ENCODE measurements around the gene TMEM196.
"Not testable (repeated sequence)": the region's sequence is repeated elsewhere in the genome, so short reads cannot be mapped to it uniquely, and the experiment has no call there.

The TMEM196 gene

GRCh38 chr7:19690736-19691135, 82.7 kb downstream of the TMEM196 start:
- no peaks in the 10 kb centered on the region for H3K4me1 ChIP-seq (ENCODE audit: low read depth, poor library complexity, severe bottlenecking)
- H2AFZ ChIP-seq (ENCODE audit: low read depth): no peak overlapping the region
- H3K4me3 ChIP-seq (IDR thresholded peaks at IDR 0.05; ENCODE audit: insufficient read depth, low read depth, low read length): no peak overlapping the region
- H3K27me3 ChIP-seq (ENCODE audit: insufficient read depth, low read depth): no peaks in the 10 kb centered on the region
- no peak overlapping the region for H3K9ac ChIP-seq
- no peak overlapping the region for H3K4me2 ChIP-seq
- no peak overlapping the region for H3K27ac ChIP-seq
- no peak for TF ChIP-seq CTCF (conservative IDR thresholded peaks at IDR 0.05; ENCODE audit: low read depth, low read length)
- no peaks in the 10 kb centered on the region for H4K20me1 ChIP-seq (ENCODE audit: insufficient read depth)
- H3K36me3 ChIP-seq (ENCODE audit: insufficient read depth): no peaks in the 10 kb centered on the region; the same call in 1 of the 2 replicates
- H3K79me2 ChIP-seq (ENCODE audit: insufficient read depth, low read depth): no peaks in the 10 kb centered on the region

GRCh38 chr7:19689130-19689529, 84.3 kb downstream of the TMEM196 start:
- H3K4me2 ChIP-seq; H3K36me3 ChIP-seq (ENCODE audit: insufficient read depth); H2AFZ ChIP-seq (ENCODE audit: low read depth); H3K9ac ChIP-seq; H3K79me2 ChIP-seq (ENCODE audit: insufficient read depth, low read depth); H3K27me3 ChIP-seq (ENCODE audit: insufficient read depth, low read depth); H3K27ac ChIP-seq; H3K4me1 ChIP-seq (ENCODE audit: low read depth, poor library complexity, severe bottlenecking); H4K20me1 ChIP-seq (ENCODE audit: insufficient read depth); H3K4me3 ChIP-seq (IDR thresholded peaks at IDR 0.05; ENCODE audit: insufficient read depth, low read depth, low read length): not testable (repeated sequence)

GRCh38 chr7:19681596-19681995, 91.8 kb downstream of the TMEM196 start:
- Histone ChIP-seq H3K4me1 (ENCODE audit: low read depth, poor library complexity, severe bottlenecking) (peaks cover 22% of the 10 kb centered on the region), H3K9ac (no peak overlapping the region), H4K20me1 (ENCODE audit: insufficient read depth) (no peaks in the 10 kb centered on the region), H3K4me3 (IDR thresholded peaks at IDR 0.05; ENCODE audit: insufficient read depth, low read depth, low read length) (no peak overlapping the region), H3K27me3 (ENCODE audit: insufficient read depth, low read depth) (no peaks in the 10 kb centered on the region), H2AFZ (ENCODE audit: low read depth) (no peak overlapping the region), H3K4me2 (no peak overlapping the region), H3K27ac (no peak overlapping the region), H3K79me2 (ENCODE audit: insufficient read depth, low read depth) (no peaks in the 10 kb centered on the region), H3K36me3 (ENCODE audit: insufficient read depth) (no peaks in the 10 kb centered on the region)
- TF ChIP-seq CTCF (conservative IDR thresholded peaks at IDR 0.05; ENCODE audit: low read depth, low read length): no peak

- no peaks in the 10 kb centered on the region for H3K36me3 ChIP-seq (ENCODE audit: insufficient read depth)
- no peak overlapping the region for H3K4me3 ChIP-seq (IDR thresholded peaks at IDR 0.05; ENCODE audit: insufficient read depth, low read depth, low read length)
- H4K20me1 ChIP-seq (ENCODE audit: insufficient read depth): no peaks in the 10 kb centered on the region
- H3K4me2 ChIP-seq: peak overlapping the region; percentile 90
- no peaks in the 10 kb centered on the region for H3K79me2 ChIP-seq (ENCODE audit: insufficient read depth, low read depth)
- H3K9ac ChIP-seq: no peak overlapping the region
- H3K4me1 ChIP-seq (ENCODE audit: low read depth, poor library complexity, severe bottlenecking): peaks cover 42% of the 10 kb centered on the region
- no peaks in the 10 kb centered on the region for H3K27me3 ChIP-seq (ENCODE audit: insufficient read depth, low read depth)
- peak overlapping the region; percentile 15; the same call in 1 of the 2 replicates for H2AFZ ChIP-seq (ENCODE audit: low read depth)
- peak overlapping the region; percentile 44 for H3K27ac ChIP-seq
- no peak for TF ChIP-seq CTCF (conservative IDR thresholded peaks at IDR 0.05; ENCODE audit: low read depth, low read length)
Observed at GRCh38 chr7:19677180-19677579, 96.2 kb downstream of the TMEM196 start.

- Histone ChIP-seq H3K36me3 (ENCODE audit: insufficient read depth) (no peaks in the 10 kb centered on the region), H4K20me1 (ENCODE audit: insufficient read depth) (no peaks in the 10 kb centered on the region), H3K9ac (no peak overlapping the region), H3K27ac (no peak overlapping the region), H2AFZ (ENCODE audit: low read depth) (no peak overlapping the region), H3K4me1 (ENCODE audit: low read depth, poor library complexity, severe bottlenecking) (peaks cover 42% of the 10 kb centered on the region), H3K4me3 (IDR thresholded peaks at IDR 0.05; ENCODE audit: insufficient read depth, low read depth, low read length) (no peak overlapping the region), H3K4me2 (no peak overlapping the region; the same call in 1 of the 2 replicates), H3K27me3 (ENCODE audit: insufficient read depth, low read depth) (no peaks in the 10 kb centered on the region), H3K79me2 (ENCODE audit: insufficient read depth, low read depth) (no peaks in the 10 kb centered on the region)
- TF ChIP-seq CTCF (conservative IDR thresholded peaks at IDR 0.05; ENCODE audit: low read depth, low read length): no peak
Observed at GRCh38 chr7:19675816-19676215, 97.6 kb downstream of the TMEM196 start.

All from KMS-11 (cell line).